Measurements from ENCODE around the gene CHAF1A. TPM values are rescaled to one million over a fixed set of nuclear protein-coding genes. Genes with fewer than 3 reads are reported as not detected.

CHAF1A gene
- total and polyA plus RNA-seq, 2 of the 8 experiments (the other 6 are each of a cell fraction or from before 2014, with no cell fraction given), result 122 to 147 TPM

- TF ChIP-seq SIN3A (conservative IDR thresholded peaks at IDR 0.05 in 1 of 2, IDR thresholded peaks at IDR 0.05 in 1 of 2; ENCODE audit: low read depth in 1 of 2, low read length in 2 of 2) (peak in 1 of 2 experiments; percentile 78; a peak in 1 of 4 replicates), NRF1 (IDR thresholded peaks at IDR 0.05; ENCODE audit: low read depth, low read length) (no peak), KDM4A (IDR thresholded peaks at IDR 0.05; ENCODE audit: low read depth, low read length, severe bottlenecking) (peak; percentile 95), TEAD4 (IDR thresholded peaks at IDR 0.05; ENCODE audit: low read depth, low read length) (no peak)
Measured at GRCh38 chr19:4402171-4403004, at the start of gene CHAF1A (continued).
